ENCODE results near the gene HIP1R. TPM values are rescaled to one million over a fixed set of nuclear protein-coding genes. Genes with fewer than 3 reads are reported as not detected.

The HIP1R gene
- total and polyA plus RNA-seq, 2 experiments from 2014 or later = 8.0 to 22.1 TPM

DNA sequence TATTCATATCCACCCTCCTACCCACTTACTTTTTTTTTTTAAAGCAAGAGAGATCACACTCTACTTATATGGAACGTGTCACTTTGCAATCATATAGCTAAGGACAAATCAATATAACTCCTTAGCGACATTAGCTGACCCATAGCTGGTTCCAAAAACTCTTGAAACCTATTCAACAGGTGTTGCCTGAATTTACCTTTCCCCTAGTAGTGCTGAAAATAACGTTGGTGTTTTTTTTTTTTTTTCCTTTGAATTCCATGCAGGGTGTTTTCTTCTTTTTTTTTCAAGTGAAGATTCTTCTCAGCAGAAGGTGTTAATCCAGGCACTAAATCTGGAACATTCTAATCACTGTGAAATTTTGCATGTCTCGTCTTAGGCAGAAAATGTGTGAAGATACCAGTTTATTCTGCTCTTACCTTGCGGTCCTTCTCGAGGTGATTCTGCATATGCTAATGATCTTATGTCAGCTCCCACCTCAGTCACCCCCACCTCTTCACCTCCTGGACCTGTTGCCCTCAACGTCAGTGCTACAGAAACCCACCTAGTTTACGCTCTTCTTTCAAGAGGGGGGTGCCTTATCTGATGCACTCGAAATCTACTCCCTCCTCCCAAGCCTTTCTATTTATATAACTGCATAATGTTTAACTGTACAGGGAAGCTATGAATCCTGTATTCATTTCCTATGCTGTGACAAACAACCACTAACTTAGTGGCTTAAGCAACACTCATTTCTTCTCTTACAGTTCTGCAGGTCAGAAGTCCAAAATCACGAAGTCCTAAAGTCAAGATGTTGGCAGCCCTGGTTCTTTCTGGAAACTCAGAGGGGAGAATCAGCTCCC lies 67.8 kb downstream of the HIP1R start:
- Mint-ChIP-seq H3K27ac (no peak overlapping the region), H3K4me1 (peaks cover 13% of the 10 kb centered on the region), H3K9me3 (no peaks in the 10 kb centered on the region; the same call in 2 of the 3 replicates), H3K4me3 (no peak overlapping the region), H3K27me3 (ENCODE audit: insufficient read depth, low read depth, poor library complexity) (no peaks in the 10 kb centered on the region), H3K36me3 (ENCODE audit: low read depth) (no peaks in the 10 kb centered on the region)
- no peaks in the 10 kb centered on the region for H3K79me2 ChIP-seq (replicated peaks; ENCODE audit: insufficient read depth)
- ATAC-seq (peak; percentile 68), DNase-seq (ENCODE audit: low spot score) (no peak)
- H3F3A ChIP-seq (replicated peaks; ENCODE audit: low read depth) = no peaks in the 10 kb centered on the region
- TF ChIP-seq, protein P1, sequence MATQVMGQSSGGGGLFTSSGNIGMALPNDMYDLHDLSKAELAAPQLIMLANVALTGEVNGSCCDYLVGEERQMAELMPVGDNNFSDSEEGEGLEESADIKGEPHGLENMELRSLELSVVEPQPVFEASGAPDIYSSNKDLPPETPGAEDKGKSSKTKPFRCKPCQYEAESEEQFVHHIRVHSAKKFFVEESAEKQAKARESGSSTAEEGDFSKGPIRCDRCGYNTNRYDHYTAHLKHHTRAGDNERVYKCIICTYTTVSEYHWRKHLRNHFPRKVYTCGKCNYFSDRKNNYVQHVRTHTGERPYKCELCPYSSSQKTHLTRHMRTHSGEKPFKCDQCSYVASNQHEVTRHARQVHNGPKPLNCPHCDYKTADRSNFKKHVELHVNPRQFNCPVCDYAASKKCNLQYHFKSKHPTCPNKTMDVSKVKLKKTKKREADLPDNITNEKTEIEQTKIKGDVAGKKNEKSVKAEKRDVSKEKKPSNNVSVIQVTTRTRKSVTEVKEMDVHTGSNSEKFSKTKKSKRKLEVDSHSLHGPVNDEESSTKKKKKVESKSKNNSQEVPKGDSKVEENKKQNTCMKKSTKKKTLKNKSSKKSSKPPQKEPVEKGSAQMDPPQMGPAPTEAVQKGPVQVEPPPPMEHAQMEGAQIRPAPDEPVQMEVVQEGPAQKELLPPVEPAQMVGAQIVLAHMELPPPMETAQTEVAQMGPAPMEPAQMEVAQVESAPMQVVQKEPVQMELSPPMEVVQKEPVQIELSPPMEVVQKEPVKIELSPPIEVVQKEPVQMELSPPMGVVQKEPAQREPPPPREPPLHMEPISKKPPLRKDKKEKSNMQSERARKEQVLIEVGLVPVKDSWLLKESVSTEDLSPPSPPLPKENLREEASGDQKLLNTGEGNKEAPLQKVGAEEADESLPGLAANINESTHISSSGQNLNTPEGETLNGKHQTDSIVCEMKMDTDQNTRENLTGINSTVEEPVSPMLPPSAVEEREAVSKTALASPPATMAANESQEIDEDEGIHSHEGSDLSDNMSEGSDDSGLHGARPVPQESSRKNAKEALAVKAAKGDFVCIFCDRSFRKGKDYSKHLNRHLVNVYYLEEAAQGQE (IDR thresholded peaks at IDR 0.05; ENCODE audit: unreplicated experiment) = no peak
- TF ChIP-seq EZH2 (IDR thresholded peaks at IDR 0.05; ENCODE audit: low read depth, unreplicated experiment) = no peak
- TF ChIP-seq, protein P2, sequence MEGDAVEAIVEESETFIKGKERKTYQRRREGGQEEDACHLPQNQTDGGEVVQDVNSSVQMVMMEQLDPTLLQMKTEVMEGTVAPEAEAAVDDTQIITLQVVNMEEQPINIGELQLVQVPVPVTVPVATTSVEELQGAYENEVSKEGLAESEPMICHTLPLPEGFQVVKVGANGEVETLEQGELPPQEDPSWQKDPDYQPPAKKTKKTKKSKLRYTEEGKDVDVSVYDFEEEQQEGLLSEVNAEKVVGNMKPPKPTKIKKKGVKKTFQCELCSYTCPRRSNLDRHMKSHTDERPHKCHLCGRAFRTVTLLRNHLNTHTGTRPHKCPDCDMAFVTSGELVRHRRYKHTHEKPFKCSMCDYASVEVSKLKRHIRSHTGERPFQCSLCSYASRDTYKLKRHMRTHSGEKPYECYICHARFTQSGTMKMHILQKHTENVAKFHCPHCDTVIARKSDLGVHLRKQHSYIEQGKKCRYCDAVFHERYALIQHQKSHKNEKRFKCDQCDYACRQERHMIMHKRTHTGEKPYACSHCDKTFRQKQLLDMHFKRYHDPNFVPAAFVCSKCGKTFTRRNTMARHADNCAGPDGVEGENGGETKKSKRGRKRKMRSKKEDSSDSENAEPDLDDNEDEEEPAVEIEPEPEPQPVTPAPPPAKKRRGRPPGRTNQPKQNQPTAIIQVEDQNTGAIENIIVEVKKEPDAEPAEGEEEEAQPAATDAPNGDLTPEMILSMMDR (conservative IDR thresholded peaks at IDR 0.05; ENCODE audit: low read depth in 2 of 2) = no peak
- TF ChIP-seq CREB1 (CRISPR knock-in tag; IDR thresholded peaks at IDR 0.05; ENCODE audit: low read depth) = no peak
- no peak for TF ChIP-seq ZNF114 (CRISPR knock-in tag; IDR thresholded peaks at IDR 0.05)
- TF ChIP-seq, protein P3, sequence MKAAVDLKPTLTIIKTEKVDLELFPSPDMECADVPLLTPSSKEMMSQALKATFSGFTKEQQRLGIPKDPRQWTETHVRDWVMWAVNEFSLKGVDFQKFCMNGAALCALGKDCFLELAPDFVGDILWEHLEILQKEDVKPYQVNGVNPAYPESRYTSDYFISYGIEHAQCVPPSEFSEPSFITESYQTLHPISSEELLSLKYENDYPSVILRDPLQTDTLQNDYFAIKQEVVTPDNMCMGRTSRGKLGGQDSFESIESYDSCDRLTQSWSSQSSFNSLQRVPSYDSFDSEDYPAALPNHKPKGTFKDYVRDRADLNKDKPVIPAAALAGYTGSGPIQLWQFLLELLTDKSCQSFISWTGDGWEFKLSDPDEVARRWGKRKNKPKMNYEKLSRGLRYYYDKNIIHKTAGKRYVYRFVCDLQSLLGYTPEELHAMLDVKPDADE (IDR thresholded peaks at IDR 0.05) = no peak
- TF ChIP-seq, protein P4, sequence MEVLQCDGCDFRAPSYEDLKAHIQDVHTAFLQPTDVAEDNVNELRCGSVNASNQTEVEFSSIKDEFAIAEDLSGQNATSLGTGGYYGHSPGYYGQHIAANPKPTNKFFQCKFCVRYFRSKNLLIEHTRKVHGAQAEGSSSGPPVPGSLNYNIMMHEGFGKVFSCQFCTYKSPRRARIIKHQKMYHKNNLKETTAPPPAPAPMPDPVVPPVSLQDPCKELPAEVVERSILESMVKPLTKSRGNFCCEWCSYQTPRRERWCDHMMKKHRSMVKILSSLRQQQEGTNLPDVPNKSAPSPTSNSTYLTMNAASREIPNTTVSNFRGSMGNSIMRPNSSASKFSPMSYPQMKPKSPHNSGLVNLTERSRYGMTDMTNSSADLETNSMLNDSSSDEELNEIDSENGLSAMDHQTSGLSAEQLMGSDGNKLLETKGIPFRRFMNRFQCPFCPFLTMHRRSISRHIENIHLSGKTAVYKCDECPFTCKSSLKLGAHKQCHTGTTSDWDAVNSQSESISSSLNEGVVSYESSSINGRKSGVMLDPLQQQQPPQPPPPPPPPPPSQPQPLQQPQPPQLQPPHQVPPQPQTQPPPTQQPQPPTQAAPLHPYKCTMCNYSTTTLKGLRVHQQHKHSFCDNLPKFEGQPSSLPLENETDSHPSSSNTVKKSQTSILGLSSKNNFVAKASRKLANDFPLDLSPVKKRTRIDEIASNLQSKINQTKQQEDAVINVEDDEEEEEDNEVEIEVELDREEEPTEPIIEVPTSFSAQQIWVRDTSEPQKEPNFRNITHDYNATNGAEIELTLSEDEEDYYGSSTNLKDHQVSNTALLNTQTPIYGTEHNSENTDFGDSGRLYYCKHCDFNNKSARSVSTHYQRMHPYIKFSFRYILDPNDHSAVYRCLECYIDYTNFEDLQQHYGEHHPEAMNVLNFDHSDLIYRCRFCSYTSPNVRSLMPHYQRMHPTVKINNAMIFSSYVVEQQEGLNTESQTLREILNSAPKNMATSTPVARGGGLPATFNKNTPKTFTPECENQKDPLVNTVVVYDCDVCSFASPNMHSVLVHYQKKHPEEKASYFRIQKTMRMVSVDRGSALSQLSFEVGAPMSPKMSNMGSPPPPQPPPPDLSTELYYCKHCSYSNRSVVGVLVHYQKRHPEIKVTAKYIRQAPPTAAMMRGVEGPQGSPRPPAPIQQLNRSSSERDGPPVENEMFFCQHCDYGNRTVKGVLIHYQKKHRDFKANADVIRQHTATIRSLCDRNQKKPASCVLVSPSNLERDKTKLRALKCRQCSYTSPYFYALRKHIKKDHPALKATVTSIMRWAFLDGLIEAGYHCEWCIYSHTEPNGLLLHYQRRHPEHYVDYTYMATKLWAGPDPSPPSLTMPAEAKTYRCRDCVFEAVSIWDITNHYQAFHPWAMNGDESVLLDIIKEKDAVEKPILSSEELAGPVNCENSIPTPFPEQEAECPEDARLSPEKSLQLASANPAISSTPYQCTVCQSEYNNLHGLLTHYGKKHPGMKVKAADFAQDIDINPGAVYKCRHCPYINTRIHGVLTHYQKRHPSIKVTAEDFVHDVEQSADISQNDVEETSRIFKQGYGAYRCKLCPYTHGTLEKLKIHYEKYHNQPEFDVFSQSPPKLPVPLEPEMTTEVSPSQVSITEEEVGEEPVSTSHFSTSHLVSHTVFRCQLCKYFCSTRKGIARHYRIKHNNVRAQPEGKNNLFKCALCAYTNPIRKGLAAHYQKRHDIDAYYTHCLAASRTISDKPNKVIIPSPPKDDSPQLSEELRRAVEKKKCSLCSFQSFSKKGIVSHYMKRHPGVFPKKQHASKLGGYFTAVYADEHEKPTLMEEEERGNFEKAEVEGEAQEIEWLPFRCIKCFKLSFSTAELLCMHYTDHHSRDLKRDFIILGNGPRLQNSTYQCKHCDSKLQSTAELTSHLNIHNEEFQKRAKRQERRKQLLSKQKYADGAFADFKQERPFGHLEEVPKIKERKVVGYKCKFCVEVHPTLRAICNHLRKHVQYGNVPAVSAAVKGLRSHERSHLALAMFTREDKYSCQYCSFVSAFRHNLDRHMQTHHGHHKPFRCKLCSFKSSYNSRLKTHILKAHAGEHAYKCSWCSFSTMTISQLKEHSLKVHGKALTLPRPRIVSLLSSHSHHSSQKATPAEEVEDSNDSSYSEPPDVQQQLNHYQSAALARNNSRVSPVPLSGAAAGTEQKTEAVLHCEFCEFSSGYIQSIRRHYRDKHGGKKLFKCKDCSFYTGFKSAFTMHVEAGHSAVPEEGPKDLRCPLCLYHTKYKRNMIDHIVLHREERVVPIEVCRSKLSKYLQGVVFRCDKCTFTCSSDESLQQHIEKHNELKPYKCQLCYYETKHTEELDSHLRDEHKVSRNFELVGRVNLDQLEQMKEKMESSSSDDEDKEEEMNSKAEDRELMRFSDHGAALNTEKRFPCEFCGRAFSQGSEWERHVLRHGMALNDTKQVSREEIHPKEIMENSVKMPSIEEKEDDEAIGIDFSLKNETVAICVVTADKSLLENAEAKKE (CRISPR knock-in tag; IDR thresholded peaks at IDR 0.05) = no peak
- no peaks in the 10 kb centered on the region for H3K36me3 ChIP-seq (ENCODE audit: insufficient read depth)
- H4K20me1 ChIP-seq (replicated peaks; ENCODE audit: insufficient read depth) = no peaks in the 10 kb centered on the region; the same call in 1 of the 2 replicates
- H3K4me1 ChIP-seq (ENCODE audit: insufficient read depth) = peaks cover 8% of the 10 kb centered on the region; the same call in 1 of the 2 replicates
- H3K27me3 ChIP-seq (ENCODE audit: insufficient read depth) = peaks cover 7% of the 10 kb centered on the region; the same call in 1 of the 2 replicates
- no peak overlapping the region for H3K4me3 ChIP-seq
- H3K9me2 ChIP-seq (ENCODE audit: insufficient read depth) = no peaks in the 10 kb centered on the region
- H2AFZ ChIP-seq = no peak overlapping the region
- H3K27ac ChIP-seq (ENCODE audit: low read depth) = no peak overlapping the region
- no peak overlapping the region for H3K4me2 ChIP-seq

Data from GM23338 (cell line).